Peyer's patch (tissue), 4 donors: ENCODE results near the gene PODXL2. TPM values are rescaled to one million over a fixed set of nuclear protein-coding genes. Genes with fewer than 3 reads are reported as not detected.
A peak's percentile ranks its signal among the peaks of the same experiment; 100 is the strongest.

Source experiments
- DNase-seq, 3 donors: peaks; one replicate each; pipeline ENCODE4 v3.0.0-alpha.2; 2017 to 2019
- H3K27ac ChIP-seq, 4 donors: fragments of 200-600 bp; sonication (generic); one replicate each; pipeline ENCODE4 v1.5.1; 2016 to 2019
- H3K27me3 ChIP-seq, 2 donors: fragments of 200-600 bp; sonication (generic); one replicate each; pipeline ENCODE4 v1.5.1; 2019
- H3K36me3 ChIP-seq, 3 donors: fragments of 200-600 bp; sonication (generic); one replicate each; pipeline ENCODE4 v1.5.1; 2016 to 2019
- H3K4me1 ChIP-seq, 4 donors: fragments of 200-600 bp; sonication (generic); one replicate each; pipeline ENCODE4 v1.5.1; 2016 to 2019
- H3K4me3 ChIP-seq, 4 donors: fragments of 200-600 bp; sonication (generic); 1 replicate in 3 of 4; 2 replicates in 1 of 4; pipeline ENCODE4 v1.5.1; 2016 to 2019; ENCODE audit warnings: mild to moderate bottlenecking in 1 of 4
- H3K9me3 ChIP-seq, 4 donors: fragments of 200-600 bp; sonication (generic); one replicate each; pipeline ENCODE4 v1.5.1; 2016 to 2019; ENCODE audit warnings: mild to moderate bottlenecking in 1 of 4
- CTCF ChIP-seq, 6 experiments: fragments of 450-650 bp in 4 of 6; fragments of 200-600 bp in 2 of 6; sonication (generic) in 1 of 6; IDR thresholded peaks; one replicate each; pipeline ENCODE4 v1.5.1; 2017 to 2019; ENCODE audit warnings: antibody characterized with exemption in 6 of 6, mild to moderate bottlenecking in 3 of 6, moderate library complexity in 1 of 6
- POLR2A ChIP-seq, 2 donors: fragments of 450-650 bp; IDR thresholded peaks; one replicate each; pipeline ENCODE4 v1.5.1; 2017; ENCODE audit warnings: antibody characterized with exemption in 2 of 2, mild to moderate bottlenecking in 2 of 2, moderate library complexity in 2 of 2
- total RNA-seq, 4 donors: library from RNA; depleted of rRNA; stranded (reverse); fragments of >200 nt; gene quantifications; one replicate each; pipeline ENCODE4 v1.1.0, GENCODE V29; 2016

PODXL2 gene
- 10 to 100 TPM in 2 of 4 donors, 1 to 10 TPM in 2; 7.4 to 15.6 (median 9.9) TPM for total RNA-seq

GRCh38 chr3:127628788-127629466, at the start of gene PODXL2:
Gene PODXL2 (plus strand): TSS chr3:127629185. CDS start chr3:127629220, 35 bp downstream.
- Histone ChIP-seq H3K9me3 (no peaks in the 10 kb centered on the region), H3K4me1 (peaks cover 0 to 14% (median 11%) of the 10 kb centered on the region in 4 donors), H3K4me3 (peak within 1 kb of the TSS; percentile 39 to 67 (median 58)), H3K27ac (no peak within 1 kb of the TSS), H3K36me3 (no peaks in the 10 kb centered on the region), H3K27me3 (no peaks in the 10 kb centered on the region)
- DNase-seq: peak in 2 of 3 donors; percentile 63 to 75
- TF ChIP-seq POLR2A (IDR thresholded peaks at IDR 0.05) (no peak), CTCF (IDR thresholded peaks at IDR 0.05) (no peak)

GRCh38 chr3:127580327-127581060, 48.5 kb upstream of the PODXL2 start:
- DNase-seq: no peak
- no peaks in the 10 kb centered on the region for H3K9me3 ChIP-seq
- no peaks in the 10 kb centered on the region for H3K27me3 ChIP-seq
- no peak overlapping the region for H3K27ac ChIP-seq
- TF ChIP-seq POLR2A (IDR thresholded peaks at IDR 0.05): no peak
- TF ChIP-seq CTCF (IDR thresholded peaks at IDR 0.05): no peak
- H3K4me3 ChIP-seq: no peak overlapping the region
- peaks cover 0 to 20% (median 0%) of the 10 kb centered on the region in 3 donors for H3K36me3 ChIP-seq
- peaks cover 0 to 2% (median 0%) of the 10 kb centered on the region in 4 donors for H3K4me1 ChIP-seq

GRCh38 chr3:127584734-127585133, 44.3 kb upstream of the PODXL2 start:
- H3K9me3 ChIP-seq: no peaks in the 10 kb centered on the region
- H3K36me3 ChIP-seq: peaks cover 0 to 3% (median 0%) of the 10 kb centered on the region in 3 donors
- no peaks in the 10 kb centered on the region for H3K27me3 ChIP-seq
- no peak overlapping the region for H3K4me3 ChIP-seq
- no peak for TF ChIP-seq CTCF (IDR thresholded peaks at IDR 0.05)
- TF ChIP-seq POLR2A (IDR thresholded peaks at IDR 0.05): no peak
- no peak overlapping the region for H3K27ac ChIP-seq
- DNase-seq: no peak
- H3K4me1 ChIP-seq: peaks cover 0 to 33% (median 11%) of the 10 kb centered on the region in 4 donors

GRCh38 chr3:127585163-127585812, 43.7 kb upstream of the PODXL2 start:
- no peaks in the 10 kb centered on the region for H3K9me3 ChIP-seq
- no peak overlapping the region for H3K27ac ChIP-seq
- peaks cover 0 to 33% (median 11%) of the 10 kb centered on the region in 4 donors for H3K4me1 ChIP-seq
- H3K36me3 ChIP-seq: no peaks in the 10 kb centered on the region
- no peak overlapping the region for H3K4me3 ChIP-seq
- no peaks in the 10 kb centered on the region for H3K27me3 ChIP-seq
- DNase-seq: no peak
- TF ChIP-seq CTCF (IDR thresholded peaks at IDR 0.05) (no peak), POLR2A (IDR thresholded peaks at IDR 0.05) (no peak)

GRCh38 chr3:127585813-127586413, 43.1 kb upstream of the PODXL2 start:
- TF ChIP-seq CTCF (IDR thresholded peaks at IDR 0.05): no peak
- TF ChIP-seq POLR2A (IDR thresholded peaks at IDR 0.05): no peak
- Histone ChIP-seq H3K27ac (no peak overlapping the region), H3K27me3 (no peaks in the 10 kb centered on the region), H3K4me3 (no peak overlapping the region), H3K36me3 (no peaks in the 10 kb centered on the region), H3K4me1 (peaks cover 0 to 33% (median 11%) of the 10 kb centered on the region in 4 donors), H3K9me3 (no peaks in the 10 kb centered on the region)
- no peak for DNase-seq
